ENCODE measurements around the gene KLHDC10.
"Not testable (repeated sequence)": the region's sequence is repeated elsewhere in the genome, so short reads cannot be mapped to it uniquely, and the experiment has no call there.

KLHDC10 gene

DNA sequence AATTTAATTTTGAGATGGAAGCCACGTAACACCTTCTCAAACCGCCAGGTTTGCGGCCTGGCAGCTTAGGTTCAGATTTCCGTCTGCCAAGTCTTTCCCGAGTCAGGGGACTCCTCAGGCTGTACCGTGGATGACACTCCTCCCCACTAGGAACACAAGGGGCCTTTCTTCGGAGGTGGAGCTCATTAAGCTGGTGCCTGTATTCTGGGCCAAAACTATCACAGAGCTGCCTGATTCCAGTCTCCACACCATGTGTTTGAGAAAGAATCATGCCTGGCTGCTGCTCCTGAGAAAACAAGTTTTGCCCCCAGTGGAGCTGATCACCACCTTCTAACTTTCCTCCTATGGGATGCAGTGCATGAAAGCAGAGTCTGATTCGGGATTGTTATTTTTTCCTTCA is 90.1 kb downstream of the KLHDC10 start:
- no peak for DNase-seq

DNA sequence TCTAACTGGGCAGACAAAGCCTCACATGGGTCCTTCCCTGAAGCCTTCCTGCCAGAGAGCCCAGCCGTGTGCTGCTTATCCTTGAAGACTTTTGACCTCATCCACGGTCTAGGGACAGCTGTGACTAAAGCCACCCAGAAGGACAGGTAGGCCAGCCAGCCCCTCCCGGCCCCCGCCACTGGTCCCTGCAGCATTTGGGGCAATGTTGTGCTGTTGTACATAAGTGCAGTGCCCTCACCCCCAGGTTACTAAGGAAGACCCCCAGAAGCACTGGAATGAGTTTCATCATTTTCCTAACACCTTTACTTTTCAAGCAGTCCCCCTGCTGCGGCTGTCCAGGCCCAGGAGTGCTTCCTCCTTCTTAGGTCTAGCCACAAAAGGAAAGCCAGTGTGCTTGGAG is 91.9 kb downstream of the KLHDC10 start:
- no peak for DNase-seq

DNA sequence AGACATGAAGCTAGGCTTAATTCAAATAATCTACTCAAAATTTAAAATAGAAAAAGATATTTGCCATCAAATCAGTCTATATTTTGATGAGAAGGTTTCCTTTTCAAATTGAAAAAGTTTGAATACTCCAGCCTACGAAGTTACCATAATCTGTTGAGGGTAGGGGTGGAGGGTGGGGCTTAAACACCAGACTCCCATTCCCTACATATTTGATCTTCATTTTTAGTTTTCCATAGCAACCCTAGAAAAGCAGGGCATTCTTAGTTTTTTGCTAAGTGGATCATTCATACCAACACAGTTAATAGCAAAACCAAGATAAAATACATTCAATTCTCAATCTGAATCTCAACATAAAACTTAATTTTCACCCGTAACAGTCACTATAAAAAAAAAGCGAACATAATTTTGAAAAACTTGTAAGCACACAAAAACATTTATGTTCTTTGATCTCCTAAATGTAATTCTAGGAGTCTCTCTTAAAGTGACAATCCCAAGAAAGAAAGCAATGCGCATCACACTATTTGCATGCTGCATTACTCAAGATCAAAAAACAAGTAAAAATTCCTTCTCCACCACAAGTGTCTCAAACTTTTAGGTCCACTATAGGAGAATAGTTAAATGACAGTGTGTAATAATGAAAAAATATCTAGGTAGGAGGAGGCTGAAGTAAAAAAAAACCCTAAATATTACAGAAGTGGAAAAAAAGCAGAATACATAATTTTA is 104.1 kb downstream of the KLHDC10 start:
- no peak for DNase-seq

DNA sequence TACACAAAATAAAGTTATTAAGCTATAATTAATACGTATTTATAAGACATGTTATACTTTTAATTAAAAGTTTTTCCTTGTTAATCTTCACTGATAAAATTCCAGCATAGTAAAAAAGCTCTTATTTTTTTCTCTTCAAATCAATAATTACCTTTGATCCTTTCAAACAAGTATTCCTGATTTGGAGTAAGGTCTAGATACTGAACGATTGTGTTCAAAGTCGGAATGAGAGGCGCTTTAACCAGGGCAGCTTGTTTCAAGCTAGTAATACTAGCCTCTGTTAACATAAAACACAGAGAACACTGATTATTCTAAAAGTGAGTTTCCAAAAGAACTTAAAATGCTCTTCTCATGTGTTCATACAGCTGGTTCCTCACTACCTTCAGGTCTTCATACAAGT is 107.9 kb downstream of the KLHDC10 start:
- no peak for DNase-seq

DNA sequence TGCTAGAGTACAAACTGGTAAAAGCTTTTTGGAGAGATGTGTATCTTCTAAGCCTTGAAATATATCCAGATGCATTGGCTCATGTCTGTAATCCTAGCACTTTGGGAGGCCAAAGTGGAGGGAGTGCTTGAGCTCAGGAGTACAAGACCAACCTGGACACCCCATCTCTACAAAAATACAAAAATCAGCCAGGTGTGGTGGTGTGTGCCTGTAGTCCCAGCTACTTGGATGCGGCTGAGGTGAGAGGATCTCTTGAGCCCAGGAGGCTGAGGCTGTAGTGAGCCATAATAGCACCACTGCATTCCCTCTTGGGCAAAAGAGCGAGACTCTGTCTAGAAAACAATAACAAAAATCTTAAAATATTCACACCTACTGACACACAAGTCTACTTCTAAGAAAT is 109.3 kb downstream of the KLHDC10 start:
- no peak for DNase-seq

DNA sequence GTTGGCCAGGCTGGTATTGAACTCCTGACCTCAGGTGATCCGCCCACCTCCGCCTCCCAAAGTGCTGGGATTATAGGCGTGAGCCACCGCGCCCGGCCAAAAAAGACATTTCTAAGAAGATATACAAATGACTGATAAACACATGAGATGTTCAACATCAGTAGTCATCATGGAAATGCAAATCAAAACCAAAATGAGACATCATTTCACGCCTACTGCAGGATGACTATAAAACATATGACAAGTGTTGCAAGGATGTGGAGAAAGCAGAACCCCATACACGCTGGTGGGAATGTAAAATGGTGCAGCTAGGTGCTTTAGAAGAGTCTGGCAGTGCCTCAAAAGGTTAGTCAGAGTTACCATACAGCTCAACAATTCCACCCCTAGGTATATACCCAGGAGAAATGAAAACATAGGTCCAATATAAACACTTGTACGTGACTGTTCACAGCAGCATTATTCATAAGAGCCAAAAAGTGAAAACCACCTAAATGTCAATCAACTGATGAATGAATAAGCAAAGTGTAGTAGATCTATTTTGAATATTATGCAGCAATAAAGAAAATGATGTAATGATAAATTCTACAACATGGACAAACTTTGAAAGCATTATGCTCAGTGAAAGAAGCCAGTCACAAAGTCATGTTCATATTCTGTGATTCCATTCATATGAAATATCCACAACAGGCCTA is 110.4 kb downstream of the KLHDC10 start:
- DNase-seq = no peak

DNA sequence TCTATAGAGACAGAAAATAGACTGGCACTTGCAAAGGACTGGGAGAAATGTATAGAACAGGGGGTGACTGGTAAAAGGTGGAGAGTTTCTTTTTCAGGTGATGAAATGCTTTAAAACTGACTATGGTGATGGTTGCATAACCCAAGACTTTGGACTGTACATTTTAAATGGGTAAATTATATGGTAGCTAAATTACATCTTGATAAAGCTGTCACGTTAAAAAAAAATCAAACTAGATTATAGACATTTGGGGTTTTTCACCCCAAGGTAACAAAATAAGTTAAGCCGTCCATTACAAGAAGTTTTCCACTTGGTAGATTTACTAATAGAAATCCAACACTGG is 110.9 kb downstream of the KLHDC10 start:
- DNase-seq = no peak

DNA sequence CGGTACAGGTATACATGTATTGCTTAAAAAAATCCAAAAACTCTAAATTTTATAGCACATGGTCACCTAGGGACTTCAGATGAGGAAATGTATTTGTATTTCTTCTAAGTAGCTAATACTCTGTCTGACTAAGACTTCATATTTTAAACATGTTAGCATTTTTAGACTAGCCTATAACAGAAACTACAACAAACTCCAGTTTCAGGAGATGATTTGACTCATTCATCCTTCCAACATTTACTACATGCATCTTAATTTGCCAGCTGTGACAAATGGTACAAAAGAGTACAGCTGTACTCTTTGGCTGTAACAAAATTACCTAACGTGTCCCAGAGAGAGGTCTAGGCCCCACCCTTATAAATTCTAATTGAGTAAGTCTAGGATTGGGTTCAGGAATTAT is 112.7 kb downstream of the KLHDC10 start:
- DNase-seq = no peak

DNA sequence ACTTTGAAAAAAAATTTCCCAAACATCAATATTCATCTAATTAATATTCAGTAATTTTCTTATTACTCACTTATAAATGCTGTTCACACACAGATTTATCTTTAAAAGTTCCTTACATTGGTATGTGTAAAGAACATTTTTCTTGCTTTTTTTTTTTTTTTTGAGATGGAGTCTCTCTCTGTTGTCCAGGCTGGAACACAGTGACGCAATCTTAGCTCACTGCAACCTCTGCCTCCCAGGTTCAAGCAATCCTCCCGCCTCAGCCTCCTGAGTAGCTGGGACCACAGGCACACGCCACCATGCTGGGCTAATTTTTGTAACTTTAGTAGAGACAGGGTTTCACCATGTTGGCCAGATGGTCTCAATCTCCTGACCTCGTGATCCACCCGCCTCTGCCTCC is 114.0 kb downstream of the KLHDC10 start:
- not testable (repeated sequence) for DNase-seq

Measured in stimulated activated naive CD4-positive, alpha-beta T cell (primary cell).